ENCODE measurements around the gene RNF215. TPM values are rescaled to one million over a fixed set of nuclear protein-coding genes. Genes with fewer than 3 reads are reported as not detected.

Gene RNF215
- total and polyA plus RNA-seq, 3 experiments from 2014 or later: 0.22 to 7.9 (median 6.3) TPM

GRCh38 chr22:30332551-30332950, 54.7 kb downstream of the RNF215 start:
- H3K4me1 ChIP-seq (ENCODE audit: insufficient read depth, low read length): peaks cover 6% of the 10 kb centered on the region
- H3K4me3 Mint-ChIP-seq: no peak overlapping the region
- no peaks in the 10 kb centered on the region for H3K27me3 Mint-ChIP-seq
- H3K27ac ChIP-seq (ENCODE audit: low read depth, low read length): no peak overlapping the region
- H3K9me3 ChIP-seq (ENCODE audit: low read length): no peaks in the 10 kb centered on the region
- no peaks in the 10 kb centered on the region for H3K27me3 ChIP-seq (ENCODE audit: insufficient read depth, low read length, poor library complexity, severe bottlenecking)
- H3K9me3 Mint-ChIP-seq: no peaks in the 10 kb centered on the region
- no peak overlapping the region for H3K4me3 ChIP-seq (ENCODE audit: low read length)
- POLR2A ChIA-PET: interaction anchor here (0.6 kb wide), 1 partner anchor 28 kb away, joined by 4 read pairs; no protein-coding TSS in a partner anchor
- peaks cover 0 to 73% (median 9%) of the 10 kb centered on the region in 3 donors for H3K36me3 Mint-ChIP-seq
- CTCF ChIA-PET: interaction anchor here (3.8 kb wide), 1 partner anchor 44 kb away, joined by 22 read pairs; the partner anchor contains the start of gene CASTOR1
- H3K27ac Mint-ChIP-seq: no peak overlapping the region
- H3K36me3 ChIP-seq (ENCODE audit: insufficient read depth, low read length): peaks cover 53% of the 10 kb centered on the region
- no peak for DNase-seq
- H3K4me1 Mint-ChIP-seq: peaks cover 4 to 5% (median 5%) of the 10 kb centered on the region in 3 donors

Other genes starting within 250 kb of the RNF215 start
- 10 to 100 TPM; 87.5 to 88.6 TPM for gene LIF, start 140.7 kb downstream of the RNF215 start, total RNA-seq
- not detected for gene LIF, start 140.7 kb downstream of the RNF215 start, polyA plus RNA-seq
- gene OSM, start 120.6 kb downstream of the RNF215 start, total RNA-seq: 10 to 100 TPM; 18.9 to 20.7 TPM
- gene OSM, start 120.6 kb downstream of the RNF215 start, polyA plus RNA-seq: 16.4 TPM
- 1 to 10 TPM; 4.0 to 5.3 TPM for gene CASTOR1, start 97.9 kb downstream of the RNF215 start, total RNA-seq
- 17.8 TPM for gene CASTOR1, start 97.9 kb downstream of the RNF215 start, polyA plus RNA-seq
- 10 to 100 TPM; 14.7 to 17.3 TPM for gene TBC1D10A, start 60.5 kb downstream of the RNF215 start, total RNA-seq
- 55.2 TPM for gene TBC1D10A, start 60.5 kb downstream of the RNF215 start, polyA plus RNA-seq
- gene SF3A1, start 30.5 kb downstream of the RNF215 start, total RNA-seq: 100 to 1,000 TPM; 235 to 241 TPM
- gene SF3A1, start 30.5 kb downstream of the RNF215 start, polyA plus RNA-seq: 139 TPM
- gene CCDC157, start 30.4 kb downstream of the RNF215 start, total RNA-seq: 1 to 10 TPM; 2.7 to 2.9 TPM
- gene CCDC157, start 30.4 kb downstream of the RNF215 start, polyA plus RNA-seq: 1.4 TPM
- gene SEC14L2, start 9.6 kb upstream of the RNF215 start, total RNA-seq: 1 to 10 TPM; 4.4 to 4.9 TPM
- gene SEC14L2, start 9.6 kb upstream of the RNF215 start, polyA plus RNA-seq: 4.6 TPM
- gene MTFP1, start 38.4 kb upstream of the RNF215 start, total RNA-seq: 100 to 1,000 TPM; 104 to 110 TPM
- gene MTFP1, start 38.4 kb upstream of the RNF215 start, polyA plus RNA-seq: 43.1 TPM
- not detected for gene SEC14L3, start 84.6 kb upstream of the RNF215 start, total RNA-seq
- gene SEC14L3, start 84.6 kb upstream of the RNF215 start, polyA plus RNA-seq: not detected
- not detected for gene SEC14L4, start 118.3 kb upstream of the RNF215 start, total RNA-seq
- not detected for gene SEC14L4, start 118.3 kb upstream of the RNF215 start, polyA plus RNA-seq
- gene SEC14L6, start 159.3 kb upstream of the RNF215 start, total RNA-seq: not detected
- 0.18 TPM for gene SEC14L6, start 159.3 kb upstream of the RNF215 start, polyA plus RNA-seq
- under 1 TPM; 0.13 to 0.31 TPM for gene GAL3ST1, start 187.3 kb upstream of the RNF215 start, total RNA-seq
- 0.13 TPM for gene GAL3ST1, start 187.3 kb upstream of the RNF215 start, polyA plus RNA-seq
- gene PES1, start 204.5 kb upstream of the RNF215 start, total RNA-seq: 100 to 1,000 TPM; 186 to 187 TPM
- 46.5 TPM for gene PES1, start 204.5 kb upstream of the RNF215 start, polyA plus RNA-seq
- under 1 TPM; 0.11 to 0.28 TPM for gene TCN2, start 219.8 kb upstream of the RNF215 start, total RNA-seq
- 0.63 TPM for gene TCN2, start 219.8 kb upstream of the RNF215 start, polyA plus RNA-seq
- gene SLC35E4, start 248.4 kb upstream of the RNF215 start, total RNA-seq: 1 to 10 TPM; 7.1 to 8.4 TPM
- gene SLC35E4, start 248.4 kb upstream of the RNF215 start, polyA plus RNA-seq: 3.3 TPM